Lower lobe of right lung (tissue), 2 donors: ENCODE data around the gene ZNF350. TPM values are rescaled to one million over a fixed set of nuclear protein-coding genes. Genes with fewer than 3 reads are reported as not detected.
A peak's percentile ranks its signal among the peaks of the same experiment; 100 is the strongest.

Source experiments
- ATAC-seq, 2 donors: fragments of 200-7000 bp; cut with Tn5 transposase; one replicate each; pipeline ENCODE4 v1.9.1; 2020 to 2022; ENCODE audit warnings: mild to moderate bottlenecking in 2 of 2, moderate library complexity in 2 of 2
- DNase-seq: peaks from one replicate; pipeline ENCODE4 v3.0.0-alpha.2; 2020
- H3K27ac ChIP-seq: fragments of 200-600 bp; one replicate; pipeline ENCODE4 v1.8.0; 2022
- H3K27me3 ChIP-seq: fragments of 200-600 bp; one replicate; pipeline ENCODE4 v1.8.0; 2022; ENCODE audit warnings: low read depth
- H3K36me3 ChIP-seq: fragments of 200-600 bp; one replicate; pipeline ENCODE4 v1.8.0; 2022; ENCODE audit warnings: mild to moderate bottlenecking
- H3K4me1 ChIP-seq: fragments of 200-600 bp; one replicate; pipeline ENCODE4 v1.8.0; 2022
- H3K4me3 ChIP-seq: fragments of 200-600 bp; one replicate; pipeline ENCODE4 v1.8.0; 2022; ENCODE audit warnings: mild to moderate bottlenecking
- H3K9me3 ChIP-seq: fragments of 200-600 bp; one replicate; pipeline ENCODE4 v1.8.0; 2022
- intact Hi-C: fragments of 100-400 bp; cut with DNase I; formaldehyde crosslinking; loops from one replicate; pipeline ENCODE4 v1.11.0; 2022
- total RNA-seq: library from RNA; stranded (reverse); fragmentation: NEBNext Ultra II Directional; extraction: Animal tissue kit (Norgen Biotek cat#: 25700); gene quantifications from one replicate; pipeline ENCODE4 v1.2.1, GENCODE V29; 2021
- TF ChIP-seq, protein P1 (sequence below): fragments of 200-600 bp; IDR thresholded peaks from one replicate; pipeline ENCODE4 v1.8.0; 2022; ENCODE audit warnings: antibody characterized with exemption, mild to moderate bottlenecking
- donor health status: DM: no; HTN: yes; CAD: no; lungs with severe emphysema.

ZNF350 gene
- total RNA-seq, 1 donor from 2014 or later = 13.7 TPM

DNA sequence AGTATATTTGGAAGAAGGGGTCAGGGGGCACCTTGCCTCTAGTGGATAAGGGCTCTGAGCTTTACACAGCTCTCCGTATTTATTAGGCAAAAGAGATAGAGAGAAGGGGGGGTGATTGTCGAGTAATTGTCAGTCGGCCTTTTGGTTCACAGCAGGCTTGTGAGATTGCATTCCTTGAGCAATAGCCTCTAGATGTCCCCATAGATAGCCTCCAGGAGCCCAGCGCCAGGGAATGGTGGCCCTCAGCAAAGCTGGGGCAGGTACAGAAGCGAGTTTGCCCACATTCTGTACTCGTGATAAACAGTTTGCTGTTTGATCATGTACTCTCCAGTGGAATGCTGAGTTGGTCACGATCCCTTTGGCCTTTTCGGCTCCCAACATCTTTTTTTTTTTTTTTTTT is 54.7 kb downstream of the ZNF350 start:
- no peak for ATAC-seq

DNA sequence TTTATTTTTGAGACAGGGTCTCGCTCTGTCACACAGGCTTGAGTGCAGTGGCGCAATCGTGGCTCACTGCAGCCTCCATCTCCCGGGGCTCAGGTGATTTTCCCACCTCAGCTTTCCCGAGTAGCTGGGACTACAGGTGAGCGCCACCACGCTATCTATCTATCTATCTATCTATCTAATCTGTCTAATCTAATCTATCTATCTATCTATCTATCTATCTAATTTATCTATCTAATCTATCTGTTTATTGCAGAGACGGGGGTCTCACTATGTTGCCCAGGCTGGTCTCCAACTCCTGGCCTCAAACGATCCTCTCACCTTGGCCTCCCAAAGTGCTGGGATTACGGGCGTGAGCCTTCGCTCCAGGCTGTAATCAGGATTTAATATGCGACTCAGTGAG is 58.8 kb downstream of the ZNF350 start:
- TF ChIP-seq, protein P1, sequence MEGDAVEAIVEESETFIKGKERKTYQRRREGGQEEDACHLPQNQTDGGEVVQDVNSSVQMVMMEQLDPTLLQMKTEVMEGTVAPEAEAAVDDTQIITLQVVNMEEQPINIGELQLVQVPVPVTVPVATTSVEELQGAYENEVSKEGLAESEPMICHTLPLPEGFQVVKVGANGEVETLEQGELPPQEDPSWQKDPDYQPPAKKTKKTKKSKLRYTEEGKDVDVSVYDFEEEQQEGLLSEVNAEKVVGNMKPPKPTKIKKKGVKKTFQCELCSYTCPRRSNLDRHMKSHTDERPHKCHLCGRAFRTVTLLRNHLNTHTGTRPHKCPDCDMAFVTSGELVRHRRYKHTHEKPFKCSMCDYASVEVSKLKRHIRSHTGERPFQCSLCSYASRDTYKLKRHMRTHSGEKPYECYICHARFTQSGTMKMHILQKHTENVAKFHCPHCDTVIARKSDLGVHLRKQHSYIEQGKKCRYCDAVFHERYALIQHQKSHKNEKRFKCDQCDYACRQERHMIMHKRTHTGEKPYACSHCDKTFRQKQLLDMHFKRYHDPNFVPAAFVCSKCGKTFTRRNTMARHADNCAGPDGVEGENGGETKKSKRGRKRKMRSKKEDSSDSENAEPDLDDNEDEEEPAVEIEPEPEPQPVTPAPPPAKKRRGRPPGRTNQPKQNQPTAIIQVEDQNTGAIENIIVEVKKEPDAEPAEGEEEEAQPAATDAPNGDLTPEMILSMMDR = no peak

More for the DNA sequence above, 54.7 kb downstream of the ZNF350 start:
- Histone ChIP-seq H3K27me3 (no peaks in the 10 kb centered on the region), H3K4me1 (peaks cover 9% of the 10 kb centered on the region), H3K27ac (no peak overlapping the region), H3K4me3 (no peak overlapping the region), H3K9me3 (peaks cover 55% of the 10 kb centered on the region), H3K36me3 (peaks cover 60% of the 10 kb centered on the region)
- no peak for DNase-seq
- intact Hi-C loops = no loop called here
- TF ChIP-seq, protein P1 = no peak

DNA sequence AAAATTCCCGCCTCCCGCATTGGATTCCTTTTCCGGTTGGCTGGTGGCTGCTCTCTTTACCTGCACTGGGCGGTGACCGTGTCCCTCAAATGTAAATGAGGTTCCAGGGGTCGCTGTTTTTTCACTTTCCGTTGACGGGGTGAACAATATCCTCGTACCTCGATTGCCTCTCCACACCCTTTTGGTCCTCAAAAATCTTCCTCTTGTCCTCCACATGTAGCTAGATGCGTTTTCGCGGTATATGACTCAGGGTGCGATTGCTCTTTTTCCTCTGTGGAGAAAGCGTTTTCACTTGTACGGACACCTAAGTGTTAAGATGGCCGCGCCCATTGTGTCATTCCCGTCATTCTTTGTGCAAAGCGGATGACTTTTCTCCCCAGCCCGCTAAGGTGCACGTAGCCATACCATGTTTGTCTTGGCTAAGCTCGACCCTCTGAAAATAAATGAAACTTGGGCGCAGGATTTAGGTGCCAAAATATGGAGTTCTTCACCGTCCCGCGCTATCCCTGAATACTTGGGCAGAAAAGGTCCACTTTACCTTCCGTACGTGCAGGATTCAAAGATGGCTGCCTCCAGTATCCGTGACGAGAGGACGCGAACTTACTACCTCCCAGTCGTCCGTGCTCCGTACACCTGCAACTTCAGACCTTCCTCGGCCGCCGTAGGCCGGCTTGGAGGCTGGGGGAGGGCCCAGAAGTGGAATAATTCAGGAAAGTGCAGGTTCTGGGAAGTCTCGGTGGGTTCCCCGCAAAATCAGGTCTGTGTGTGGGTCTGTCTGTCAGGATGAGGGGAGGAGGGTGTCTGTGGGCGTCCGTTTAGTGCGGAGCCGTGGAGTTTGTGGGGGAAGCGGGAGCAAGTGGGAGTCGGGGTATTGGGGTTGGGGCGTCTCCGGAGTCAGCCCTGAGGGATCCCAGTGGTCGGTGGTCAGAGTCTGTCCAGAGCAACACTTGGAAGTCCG is 59.6 kb downstream of the ZNF350 start, which contains the start of gene ZNF613:
Gene ZNF613, plus strand, starts transcription at position 689 of the 958 bp plus-strand sequence. CDS start 8,749 bp downstream, outside the sequence.
- no peaks in the 10 kb centered on the region for H3K27me3 ChIP-seq
- H3K4me1 ChIP-seq = peaks cover 9% of the 10 kb centered on the region
- peak; percentile 90 for DNase-seq
- TF ChIP-seq, protein P1 = peak; percentile 27
- intact Hi-C loops = no loop called here
- H3K36me3 ChIP-seq = peaks cover 18% of the 10 kb centered on the region
- H3K4me3 ChIP-seq = peak within 1 kb of the TSS; percentile 85
- ATAC-seq = peak; percentile 98 to 99
- H3K27ac ChIP-seq = peak within 1 kb of the TSS; percentile 83
- peaks cover 25% of the 10 kb centered on the region for H3K9me3 ChIP-seq

More for the DNA sequence above, 58.8 kb downstream of the ZNF350 start:
- DNase-seq = no peak
- H3K4me1 ChIP-seq = peaks cover 9% of the 10 kb centered on the region
- peak overlapping the region; percentile 83 for H3K27ac ChIP-seq
- H3K9me3 ChIP-seq = peaks cover 24% of the 10 kb centered on the region
- ATAC-seq = no peak
- H3K27me3 ChIP-seq = no peaks in the 10 kb centered on the region
- peaks cover 25% of the 10 kb centered on the region for H3K36me3 ChIP-seq
- peak overlapping the region; percentile 85 for H3K4me3 ChIP-seq
- intact Hi-C loops = no loop called here

DNA sequence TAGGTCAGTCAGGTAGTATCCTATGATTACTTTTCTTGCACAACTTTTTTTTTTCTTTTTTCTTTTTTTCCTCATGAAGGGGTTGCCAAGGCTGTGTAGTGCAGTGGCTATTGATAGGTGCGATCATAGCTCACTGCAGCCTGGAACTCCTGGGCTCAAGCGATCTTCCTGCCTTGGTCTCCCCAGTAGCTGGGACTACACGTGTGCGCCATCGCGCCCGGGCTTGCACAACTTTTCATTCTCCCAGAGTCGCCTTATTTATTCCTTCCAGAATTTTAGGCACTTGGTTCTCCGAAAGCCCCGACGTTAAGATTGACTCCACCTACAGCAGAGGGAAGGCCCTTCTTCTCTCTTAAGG is 60.2 kb downstream of the ZNF350 start:
- peak in 1 of 2 donors; percentile 17 for ATAC-seq
- DNase-seq = no peak
- no peaks in the 10 kb centered on the region for H3K27me3 ChIP-seq
- intact Hi-C loops = no loop called here
- peaks cover 9% of the 10 kb centered on the region for H3K4me1 ChIP-seq
- H3K4me3 ChIP-seq = peak overlapping the region; percentile 85
- H3K27ac ChIP-seq = peak overlapping the region; percentile 83
- peaks cover 25% of the 10 kb centered on the region for H3K9me3 ChIP-seq
- H3K36me3 ChIP-seq = peaks cover 18% of the 10 kb centered on the region
- TF ChIP-seq, protein P1 = no peak

DNA sequence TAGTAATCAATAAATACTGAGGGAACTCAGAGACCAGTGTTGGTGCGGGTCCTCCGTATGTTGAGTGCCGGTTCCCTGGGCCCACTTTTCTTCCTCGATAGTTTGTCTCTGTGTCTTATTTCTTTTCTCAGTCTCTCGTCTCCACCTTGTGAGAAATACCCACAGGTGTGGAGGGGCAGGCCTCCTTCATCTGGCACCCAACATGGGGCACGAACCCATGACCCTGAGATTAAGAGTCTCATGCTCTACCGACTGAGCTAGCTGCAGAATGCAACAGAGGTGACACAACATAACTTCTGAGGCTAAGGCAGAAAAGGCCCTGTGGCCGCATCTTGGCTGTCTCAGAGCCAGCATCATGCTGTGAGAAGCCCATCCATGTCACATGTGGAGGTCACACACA is 64.7 kb downstream of the ZNF350 start:
- TF ChIP-seq, protein P1 = no peak
- Histone ChIP-seq H3K27me3 (no peaks in the 10 kb centered on the region), H3K9me3 (peaks cover 63% of the 10 kb centered on the region), H3K4me1 (no peaks in the 10 kb centered on the region), H3K36me3 (no peaks in the 10 kb centered on the region), H3K27ac (no peak overlapping the region), H3K4me3 (no peak overlapping the region)
- ATAC-seq (no peak), DNase-seq (no peak)
- intact Hi-C loops = no loop called here
